ENCODE measurements around the gene ALOX12B.

DNA sequence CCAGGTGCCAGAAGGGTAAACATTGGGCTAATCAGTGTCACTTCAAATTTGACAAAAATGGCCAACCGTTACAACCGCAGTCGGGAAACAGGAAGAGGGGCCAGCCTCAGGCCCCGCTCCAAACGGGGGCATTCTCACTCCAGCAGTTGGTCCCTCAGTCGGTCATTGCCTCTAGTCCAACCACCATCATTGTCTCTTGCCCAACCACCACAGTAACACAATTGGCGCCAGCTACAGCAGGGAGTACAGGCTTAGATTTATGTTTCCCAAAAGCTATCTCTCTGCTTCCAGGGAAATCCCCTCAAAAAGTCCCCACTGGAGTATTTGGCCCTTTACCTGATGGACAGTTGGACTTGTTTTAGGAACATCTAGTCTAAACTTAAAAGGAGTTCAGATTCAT lies 28.4 kb downstream of the ALOX12B start:
- TF ChIP-seq, protein P1, sequence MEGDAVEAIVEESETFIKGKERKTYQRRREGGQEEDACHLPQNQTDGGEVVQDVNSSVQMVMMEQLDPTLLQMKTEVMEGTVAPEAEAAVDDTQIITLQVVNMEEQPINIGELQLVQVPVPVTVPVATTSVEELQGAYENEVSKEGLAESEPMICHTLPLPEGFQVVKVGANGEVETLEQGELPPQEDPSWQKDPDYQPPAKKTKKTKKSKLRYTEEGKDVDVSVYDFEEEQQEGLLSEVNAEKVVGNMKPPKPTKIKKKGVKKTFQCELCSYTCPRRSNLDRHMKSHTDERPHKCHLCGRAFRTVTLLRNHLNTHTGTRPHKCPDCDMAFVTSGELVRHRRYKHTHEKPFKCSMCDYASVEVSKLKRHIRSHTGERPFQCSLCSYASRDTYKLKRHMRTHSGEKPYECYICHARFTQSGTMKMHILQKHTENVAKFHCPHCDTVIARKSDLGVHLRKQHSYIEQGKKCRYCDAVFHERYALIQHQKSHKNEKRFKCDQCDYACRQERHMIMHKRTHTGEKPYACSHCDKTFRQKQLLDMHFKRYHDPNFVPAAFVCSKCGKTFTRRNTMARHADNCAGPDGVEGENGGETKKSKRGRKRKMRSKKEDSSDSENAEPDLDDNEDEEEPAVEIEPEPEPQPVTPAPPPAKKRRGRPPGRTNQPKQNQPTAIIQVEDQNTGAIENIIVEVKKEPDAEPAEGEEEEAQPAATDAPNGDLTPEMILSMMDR (IDR thresholded peaks at IDR 0.05; ENCODE audit: insufficient read depth, low read length, poor library complexity, severe bottlenecking), result no peak
- TF ChIP-seq EZH2phosphoT487 (conservative IDR thresholded peaks at IDR 0.05; ENCODE audit: low read length), result no peak
